ENCODE data around the gene OR8S1.
A peak's percentile ranks its signal among the peaks of the same experiment; 100 is the strongest.

Gene OR8S1

DNA sequence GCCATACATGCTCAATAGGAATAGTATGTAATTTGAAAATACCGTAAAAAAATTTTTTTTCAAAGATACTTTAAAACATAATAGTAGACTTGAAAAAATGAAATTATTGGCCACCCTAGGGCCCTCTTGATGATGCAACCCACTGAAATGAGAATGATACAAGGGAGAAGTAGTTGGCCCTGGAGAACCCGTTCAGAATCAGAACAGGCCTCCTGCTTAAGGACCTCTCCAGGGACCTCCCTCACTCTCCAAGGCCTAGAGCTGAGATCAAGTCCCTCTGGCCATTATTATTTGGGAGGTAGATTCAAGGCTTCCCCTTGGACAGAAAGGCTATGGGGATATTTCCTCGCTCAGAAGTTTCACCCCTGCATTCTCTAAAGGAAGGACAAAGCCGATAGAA is 32.5 kb downstream of the OR8S1 start:
- no peak for DNase-seq

DNA sequence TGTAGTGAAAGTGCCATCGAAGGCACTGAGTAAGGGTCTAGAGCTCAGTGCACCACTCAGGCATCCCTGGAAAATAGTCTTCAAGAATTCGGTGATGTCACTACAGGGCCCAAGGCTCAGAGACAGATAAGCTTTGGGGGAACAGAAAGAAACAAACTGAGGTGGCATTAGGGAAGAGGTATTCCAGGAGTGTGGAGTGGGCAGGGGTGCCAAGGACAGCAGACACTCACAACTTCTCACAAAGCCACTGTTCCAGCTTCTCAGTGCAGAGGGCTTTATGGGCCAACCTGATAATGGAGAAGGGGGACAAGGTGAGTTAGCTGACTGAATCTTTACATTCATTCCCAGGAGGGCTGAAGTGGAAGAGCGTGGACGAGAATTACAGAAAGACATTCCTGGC is 42.3 kb downstream of the OR8S1 start:
- no peak for DNase-seq

DNA sequence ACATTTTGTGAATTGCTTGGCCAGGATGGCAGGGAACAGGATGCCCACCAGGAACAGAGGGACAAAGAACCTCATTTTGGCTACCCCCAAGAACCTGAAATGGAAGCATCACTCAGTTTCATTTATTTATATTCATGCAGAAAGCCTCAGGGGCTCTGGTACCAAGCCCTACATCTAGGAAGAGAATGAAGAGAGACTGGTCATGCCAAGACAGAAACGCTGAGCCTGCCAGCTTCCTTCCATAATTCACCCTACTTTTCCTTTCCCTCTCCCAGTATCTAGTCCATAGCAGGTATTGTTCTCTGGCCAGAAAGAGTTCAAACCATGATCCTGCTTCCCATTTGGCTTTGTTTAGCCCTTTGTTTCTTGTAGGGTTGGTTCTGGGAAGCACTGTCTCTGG is 44.5 kb downstream of the OR8S1 start, which contains the start of gene LALBA:
TSS of gene LALBA (minus strand) at position 101 of the 400 bp plus-strand sequence. CDS start at position 75, 26 bp downstream.
- DNase-seq: no peak

DNA sequence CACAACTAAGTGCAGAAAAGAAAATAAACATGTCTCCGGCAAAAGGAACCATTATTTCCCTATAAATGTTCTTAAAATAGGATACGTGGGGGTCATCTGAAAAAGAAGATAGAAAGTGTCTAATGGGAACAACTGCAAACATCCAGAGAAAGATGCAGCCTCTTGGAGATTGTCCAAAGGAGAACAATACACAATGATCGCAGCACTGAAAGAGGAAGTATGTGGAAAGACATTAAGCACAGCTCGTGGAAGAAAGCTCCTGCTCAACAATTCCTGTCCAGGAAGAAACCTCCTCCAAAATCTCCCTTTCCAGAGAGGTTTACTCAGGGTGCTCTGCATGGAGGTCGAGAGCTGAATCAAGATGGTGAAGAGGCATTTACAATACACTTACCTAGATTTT is 46.9 kb downstream of the OR8S1 start:
- DNase-seq: peak; percentile 23

Data from DMS53 (cell line).